Forelimb muscle (tissue), 1 donor: ENCODE results near the gene MINDY4. TPM values are rescaled to one million over a fixed set of nuclear protein-coding genes. Genes with fewer than 3 reads are reported as not detected.

ENCODE experiments used
- DNase-seq: peaks from one replicate; pipeline ENCODE4 v3.0.0-alpha.2; 2013; ENCODE audit warnings: low read depth
- polyA plus RNA-seq: library from polyadenylated mRNA; unstranded; fragments of 120-200 nt; gene quantifications from one replicate; pipeline ENCODE4 v1.2.1, GENCODE V29; 2013; ENCODE audit not compliant: insufficient read length

Gene MINDY4
- polyA plus RNA-seq, 1 donor, result 5.2 TPM

- no peak for DNase-seq
Observed at GRCh38 chr7:30877015-30877769, 106.0 kb downstream of the MINDY4 start.

- no peak for DNase-seq
Observed at GRCh38 chr7:30877993-30878392, 106.8 kb downstream of the MINDY4 start.

- DNase-seq, result no peak
Observed at GRCh38 chr7:30879139-30880124, 108.2 kb downstream of the MINDY4 start.

GRCh38 chr7:30880125-30880720 is 109.0 kb downstream of the MINDY4 start:
- no peak for DNase-seq

- no peak for DNase-seq
Observed at GRCh38 chr7:30880941-30881340, 109.7 kb downstream of the MINDY4 start.

GRCh38 chr7:30881448-30881847 is 110.2 kb downstream of the MINDY4 start:
- DNase-seq, result no peak

GRCh38 chr7:30884881-30885280 is 113.7 kb downstream of the MINDY4 start:
- no peak for DNase-seq

GRCh38 chr7:30886608-30887011 is 115.4 kb downstream of the MINDY4 start:
- peak; percentile 29 for DNase-seq

GRCh38 chr7:30887464-30887872 is 116.3 kb downstream of the MINDY4 start:
- DNase-seq, result no peak

- DNase-seq, result peak; percentile 50
Observed at GRCh38 chr7:30888747-30889146, 117.5 kb downstream of the MINDY4 start.

GRCh38 chr7:30890226-30890625 is 119.0 kb downstream of the MINDY4 start:
- DNase-seq, result no peak

GRCh38 chr7:30893357-30893756 is 122.1 kb downstream of the MINDY4 start:
- peak; percentile 46 for DNase-seq

GRCh38 chr7:30894009-30894408 is 122.8 kb downstream of the MINDY4 start:
- no peak for DNase-seq

GRCh38 chr7:30894866-30895605 is 123.8 kb downstream of the MINDY4 start:
- DNase-seq, result no peak

- DNase-seq, result no peak
Observed at GRCh38 chr7:30896036-30896435, 124.8 kb downstream of the MINDY4 start.

- no peak for DNase-seq
Observed at GRCh38 chr7:30896783-30897637, 125.8 kb downstream of the MINDY4 start.

- no peak for DNase-seq
Observed at GRCh38 chr7:30897770-30898169, 126.6 kb downstream of the MINDY4 start.

- DNase-seq, result no peak
Observed at GRCh38 chr7:30898411-30898810, 127.2 kb downstream of the MINDY4 start.

- no peak for DNase-seq
Observed at GRCh38 chr7:30899066-30899465, 127.8 kb downstream of the MINDY4 start.

- DNase-seq, result no peak
Observed at GRCh38 chr7:30899630-30900029, 128.4 kb downstream of the MINDY4 start.

- no peak for DNase-seq
Observed at GRCh38 chr7:30900053-30900452, 128.8 kb downstream of the MINDY4 start.
